ENCODE measurements around the gene FBH1.
"Not testable (repeated sequence)": the region's sequence is repeated elsewhere in the genome, so short reads cannot be mapped to it uniquely, and the experiment has no call there.

Gene FBH1

GRCh38 chr10:5889624-5890451, at the start of gene FBH1, which contains the start of gene ANKRD16:
TSS of gene FBH1 (plus strand) at chr10:5890243. CDS start at chr10:5890346, 103 bp downstream.
TSS of gene ANKRD16 (minus strand) at chr10:5889893. CDS start at chr10:5889354, 539 bp downstream.
- peak; percentile 99 to 100 for DNase-seq
- TF ChIP-seq POLR2A (IDR thresholded peaks at IDR 0.05; ENCODE audit: low read length), result peak; percentile 67
- TF ChIP-seq GATA1 (IDR thresholded peaks at IDR 0.05; ENCODE audit: low read depth, low read length), result no peak

- no peak for DNase-seq
- TF ChIP-seq POLR2A (IDR thresholded peaks at IDR 0.05; ENCODE audit: low read length), result no peak
- no peak for TF ChIP-seq GATA1 (IDR thresholded peaks at IDR 0.05; ENCODE audit: low read depth, low read length)
Observed at GRCh38 chr10:5840314-5841307, 49.4 kb upstream of the FBH1 start.

GRCh38 chr10:5841965-5842364, 48.1 kb upstream of the FBH1 start:
- TF ChIP-seq POLR2A (IDR thresholded peaks at IDR 0.05; ENCODE audit: low read length), result no peak
- no peak for TF ChIP-seq GATA1 (IDR thresholded peaks at IDR 0.05; ENCODE audit: low read depth, low read length)
- DNase-seq, result no peak

GRCh38 chr10:5843686-5844344, 46.2 kb upstream of the FBH1 start:
- no peak for TF ChIP-seq POLR2A (IDR thresholded peaks at IDR 0.05; ENCODE audit: low read length)
- TF ChIP-seq GATA1 (IDR thresholded peaks at IDR 0.05; ENCODE audit: low read depth, low read length), result no peak
- DNase-seq, result no peak

GRCh38 chr10:5844345-5845055, 45.5 kb upstream of the FBH1 start:
- no peak for TF ChIP-seq POLR2A (IDR thresholded peaks at IDR 0.05; ENCODE audit: low read length)
- no peak for TF ChIP-seq GATA1 (IDR thresholded peaks at IDR 0.05; ENCODE audit: low read depth, low read length)
- no peak for DNase-seq

GRCh38 chr10:5846667-5847066, 43.4 kb upstream of the FBH1 start:
- not testable (repeated sequence) for DNase-seq

GRCh38 chr10:5854131-5854475, 35.9 kb upstream of the FBH1 start:
- no peak for DNase-seq
- TF ChIP-seq POLR2A (IDR thresholded peaks at IDR 0.05; ENCODE audit: low read length), result no peak
- TF ChIP-seq GATA1 (IDR thresholded peaks at IDR 0.05; ENCODE audit: low read depth, low read length), result no peak

GRCh38 chr10:5855979-5856700, 33.9 kb upstream of the FBH1 start:
- no peak for DNase-seq
- TF ChIP-seq POLR2A (IDR thresholded peaks at IDR 0.05; ENCODE audit: low read length) (no peak), GATA1 (IDR thresholded peaks at IDR 0.05; ENCODE audit: low read depth, low read length) (no peak)

GRCh38 chr10:5856701-5857004, 33.4 kb upstream of the FBH1 start:
- no peak for TF ChIP-seq POLR2A (IDR thresholded peaks at IDR 0.05; ENCODE audit: low read length)
- no peak for TF ChIP-seq GATA1 (IDR thresholded peaks at IDR 0.05; ENCODE audit: low read depth, low read length)
- DNase-seq, result no peak

- no peak for DNase-seq
- no peak for TF ChIP-seq POLR2A (IDR thresholded peaks at IDR 0.05; ENCODE audit: low read length)
- TF ChIP-seq GATA1 (IDR thresholded peaks at IDR 0.05; ENCODE audit: low read depth, low read length), result no peak
Observed at GRCh38 chr10:5858811-5859210, 31.2 kb upstream of the FBH1 start.

- no peak for DNase-seq
- TF ChIP-seq GATA1 (IDR thresholded peaks at IDR 0.05; ENCODE audit: low read depth, low read length), result no peak
Observed at GRCh38 chr10:5860066-5860465, 30.0 kb upstream of the FBH1 start.

- no peak for DNase-seq
- TF ChIP-seq GATA1 (IDR thresholded peaks at IDR 0.05; ENCODE audit: low read depth, low read length) (no peak), POLR2A (IDR thresholded peaks at IDR 0.05; ENCODE audit: low read length) (no peak)
Observed at GRCh38 chr10:5862360-5862961, 27.6 kb upstream of the FBH1 start.

- DNase-seq, result not testable (repeated sequence)
Observed at GRCh38 chr10:5862981-5863685, 26.9 kb upstream of the FBH1 start.

GRCh38 chr10:5866451-5867081, 23.5 kb upstream of the FBH1 start:
- DNase-seq, result peak; percentile 54 to 62

GRCh38 chr10:5867091-5867615, 22.9 kb upstream of the FBH1 start:
- DNase-seq, result peak; percentile 69 to 73

- DNase-seq, result not testable (repeated sequence)
Observed at GRCh38 chr10:5868383-5868782, 21.7 kb upstream of the FBH1 start.

All from erythroblast (primary cell).